ENCODE data around the gene NAGLU. TPM values are rescaled to one million over a fixed set of nuclear protein-coding genes. Genes with fewer than 3 reads are reported as not detected.
A peak's percentile ranks its signal among the peaks of the same experiment; 100 is the strongest.

Gene NAGLU
- total and polyA plus RNA-seq, 2 of the 13 experiments (the other 11 are each of a cell fraction or from before 2014, with no cell fraction given) = 28.2 to 40.1 TPM

DNA sequence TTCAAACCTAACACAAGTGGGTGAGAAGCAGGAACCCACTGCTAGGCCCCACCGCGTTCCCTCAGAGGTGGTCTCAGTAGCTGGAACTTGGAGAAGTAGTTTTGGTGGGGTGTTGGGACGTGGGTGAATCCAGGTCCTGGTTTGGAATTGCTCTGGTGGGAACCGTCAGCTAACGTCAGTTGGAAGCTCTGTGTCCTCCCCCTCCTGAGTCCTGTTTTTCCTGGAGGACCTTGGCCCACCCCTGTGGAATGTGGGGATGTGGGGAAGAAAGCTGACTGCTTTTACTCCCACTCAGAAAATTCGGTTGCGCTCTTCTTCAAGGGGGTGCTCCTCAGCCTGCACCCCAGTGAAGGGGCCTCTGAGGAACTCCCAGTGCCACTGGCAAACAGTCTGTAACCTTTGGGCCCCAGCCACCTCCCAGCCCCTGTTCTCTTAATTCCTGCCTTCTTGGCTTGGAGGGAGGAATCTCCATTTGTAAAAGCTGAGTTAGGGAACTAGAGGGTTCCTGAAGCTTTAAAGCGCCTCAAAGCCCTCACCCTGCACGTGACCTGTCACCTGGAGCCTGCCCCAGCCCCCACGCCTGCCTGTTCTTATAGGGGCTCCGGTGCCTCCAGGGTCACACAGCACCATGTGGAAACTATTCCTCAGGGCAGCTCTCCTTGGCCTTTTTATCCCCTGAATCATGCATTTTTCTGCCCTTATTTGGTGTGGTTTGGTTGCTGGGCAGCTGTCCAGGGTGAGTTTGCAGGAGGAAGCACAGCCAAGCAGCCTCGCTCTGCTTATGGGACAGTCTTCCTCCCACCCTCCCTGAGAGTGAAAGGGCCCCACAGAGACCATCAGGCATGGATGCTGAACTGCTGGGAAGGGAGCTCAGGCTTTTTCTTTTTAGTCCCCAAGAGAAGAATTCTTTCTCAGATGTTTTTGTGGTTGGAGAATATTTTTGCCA is 16.2 kb upstream of the NAGLU start (continued):
- TF ChIP-seq, protein P1, sequence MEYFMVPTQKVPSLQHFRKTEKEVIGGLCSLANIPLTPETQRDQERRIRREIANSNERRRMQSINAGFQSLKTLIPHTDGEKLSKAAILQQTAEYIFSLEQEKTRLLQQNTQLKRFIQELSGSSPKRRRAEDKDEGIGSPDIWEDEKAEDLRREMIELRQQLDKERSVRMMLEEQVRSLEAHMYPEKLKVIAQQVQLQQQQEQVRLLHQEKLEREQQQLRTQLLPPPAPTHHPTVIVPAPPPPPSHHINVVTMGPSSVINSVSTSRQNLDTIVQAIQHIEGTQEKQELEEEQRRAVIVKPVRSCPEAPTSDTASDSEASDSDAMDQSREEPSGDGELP (IDR thresholded peaks at IDR 0.05; ENCODE audit: borderline replicate concordance, low read depth) = peak; percentile 76; the same call in 1 of the 2 replicates
- TF ChIP-seq, protein P2, sequence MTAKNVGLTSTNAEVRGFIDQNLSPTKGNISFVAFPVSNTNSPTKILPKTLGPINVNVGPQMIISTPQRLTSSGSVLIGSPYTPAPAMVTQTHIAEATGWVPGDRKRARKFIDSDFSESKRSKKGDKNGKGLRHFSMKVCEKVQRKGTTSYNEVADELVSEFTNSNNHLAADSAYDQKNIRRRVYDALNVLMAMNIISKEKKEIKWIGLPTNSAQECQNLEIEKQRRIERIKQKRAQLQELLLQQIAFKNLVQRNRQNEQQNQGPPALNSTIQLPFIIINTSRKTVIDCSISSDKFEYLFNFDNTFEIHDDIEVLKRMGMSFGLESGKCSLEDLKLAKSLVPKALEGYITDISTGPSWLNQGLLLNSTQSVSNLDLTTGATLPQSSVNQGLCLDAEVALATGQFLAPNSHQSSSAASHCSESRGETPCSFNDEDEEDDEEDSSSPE (CRISPR knock-in tag; IDR thresholded peaks at IDR 0.05) = no peak
- TF ChIP-seq RARA (CRISPR knock-in tag; IDR thresholded peaks at IDR 0.05) (peak; percentile 31; the same call in 1 of the 2 replicates), ZNF547 (CRISPR knock-in tag; IDR thresholded peaks at IDR 0.05) (peak; percentile 19; the same call in 1 of the 2 replicates), U2AF1 (optimal IDR thresholded peaks at IDR 0.05; ENCODE audit: low read depth, low read length) (no peak), SSRP1 (CRISPR knock-in tag; IDR thresholded peaks at IDR 0.05) (peak; percentile 39; the same call in 1 of the 2 replicates), SAP130 (CRISPR knock-in tag; IDR thresholded peaks at IDR 0.05; ENCODE audit: low read depth) (peak; percentile 61; the same call in 1 of the 2 replicates), MIER3 (CRISPR knock-in tag; IDR thresholded peaks at IDR 0.05; ENCODE audit: borderline replicate concordance) (no peak), ZNF33B (CRISPR knock-in tag; IDR thresholded peaks at IDR 0.05) (no peak), DMAP1 (CRISPR knock-in tag; IDR thresholded peaks at IDR 0.05) (peak; percentile 0; the same call in 1 of the 2 replicates), THYN1 (CRISPR knock-in tag; IDR thresholded peaks at IDR 0.05; ENCODE audit: borderline replicate concordance, low read depth) (no peak), ZSCAN29 (CRISPR knock-in tag; conservative IDR thresholded peaks at IDR 0.05) (no peak), ZNF768 (CRISPR knock-in tag; IDR thresholded peaks at IDR 0.05) (peak; percentile 68), KDM2A (CRISPR knock-in tag; IDR thresholded peaks at IDR 0.05; ENCODE audit: borderline replicate concordance, low read depth) (0 out of 2 replicates have a peak, but pooled peaks have one; percentile 1), ESRRA (CRISPR knock-in tag; IDR thresholded peaks at IDR 0.05; ENCODE audit: low read depth) (no peak), HDAC6 (IDR thresholded peaks at IDR 0.05; ENCODE audit: low read depth, low read length) (no peak)
- TF ChIP-seq, protein P3, sequence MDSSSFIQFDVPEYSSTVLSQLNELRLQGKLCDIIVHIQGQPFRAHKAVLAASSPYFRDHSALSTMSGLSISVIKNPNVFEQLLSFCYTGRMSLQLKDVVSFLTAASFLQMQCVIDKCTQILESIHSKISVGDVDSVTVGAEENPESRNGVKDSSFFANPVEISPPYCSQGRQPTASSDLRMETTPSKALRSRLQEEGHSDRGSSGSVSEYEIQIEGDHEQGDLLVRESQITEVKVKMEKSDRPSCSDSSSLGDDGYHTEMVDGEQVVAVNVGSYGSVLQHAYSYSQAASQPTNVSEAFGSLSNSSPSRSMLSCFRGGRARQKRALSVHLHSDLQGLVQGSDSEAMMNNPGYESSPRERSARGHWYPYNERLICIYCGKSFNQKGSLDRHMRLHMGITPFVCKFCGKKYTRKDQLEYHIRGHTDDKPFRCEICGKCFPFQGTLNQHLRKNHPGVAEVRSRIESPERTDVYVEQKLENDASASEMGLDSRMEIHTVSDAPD (CRISPR knock-in tag; IDR thresholded peaks at IDR 0.05) = no peak
- TF ChIP-seq, protein P4, sequence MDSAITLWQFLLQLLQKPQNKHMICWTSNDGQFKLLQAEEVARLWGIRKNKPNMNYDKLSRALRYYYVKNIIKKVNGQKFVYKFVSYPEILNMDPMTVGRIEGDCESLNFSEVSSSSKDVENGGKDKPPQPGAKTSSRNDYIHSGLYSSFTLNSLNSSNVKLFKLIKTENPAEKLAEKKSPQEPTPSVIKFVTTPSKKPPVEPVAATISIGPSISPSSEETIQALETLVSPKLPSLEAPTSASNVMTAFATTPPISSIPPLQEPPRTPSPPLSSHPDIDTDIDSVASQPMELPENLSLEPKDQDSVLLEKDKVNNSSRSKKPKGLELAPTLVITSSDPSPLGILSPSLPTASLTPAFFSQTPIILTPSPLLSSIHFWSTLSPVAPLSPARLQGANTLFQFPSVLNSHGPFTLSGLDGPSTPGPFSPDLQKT (CRISPR knock-in tag; IDR thresholded peaks at IDR 0.05; ENCODE audit: borderline replicate concordance) = no peak
- TF ChIP-seq, protein P5, sequence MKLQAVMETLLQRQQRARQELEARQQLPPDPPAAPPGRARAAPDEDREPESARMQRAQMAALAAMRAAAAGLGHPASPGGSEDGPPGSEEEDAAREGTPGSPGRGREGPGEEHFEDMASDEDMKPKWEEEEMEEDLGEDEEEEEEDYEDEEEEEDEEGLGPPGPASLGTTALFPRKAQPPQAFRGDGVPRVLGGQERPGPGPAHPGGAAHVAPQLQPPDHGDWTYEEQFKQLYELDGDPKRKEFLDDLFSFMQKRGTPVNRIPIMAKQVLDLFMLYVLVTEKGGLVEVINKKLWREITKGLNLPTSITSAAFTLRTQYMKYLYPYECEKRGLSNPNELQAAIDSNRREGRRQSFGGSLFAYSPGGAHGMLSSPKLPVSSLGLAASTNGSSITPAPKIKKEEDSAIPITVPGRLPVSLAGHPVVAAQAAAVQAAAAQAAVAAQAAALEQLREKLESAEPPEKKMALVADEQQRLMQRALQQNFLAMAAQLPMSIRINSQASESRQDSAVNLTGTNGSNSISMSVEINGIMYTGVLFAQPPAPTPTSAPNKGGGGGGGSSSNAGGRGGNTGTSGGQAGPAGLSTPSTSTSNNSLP (IDR thresholded peaks at IDR 0.05; ENCODE audit: low read depth, low read length) = no peak
- TF ChIP-seq, protein P6, sequence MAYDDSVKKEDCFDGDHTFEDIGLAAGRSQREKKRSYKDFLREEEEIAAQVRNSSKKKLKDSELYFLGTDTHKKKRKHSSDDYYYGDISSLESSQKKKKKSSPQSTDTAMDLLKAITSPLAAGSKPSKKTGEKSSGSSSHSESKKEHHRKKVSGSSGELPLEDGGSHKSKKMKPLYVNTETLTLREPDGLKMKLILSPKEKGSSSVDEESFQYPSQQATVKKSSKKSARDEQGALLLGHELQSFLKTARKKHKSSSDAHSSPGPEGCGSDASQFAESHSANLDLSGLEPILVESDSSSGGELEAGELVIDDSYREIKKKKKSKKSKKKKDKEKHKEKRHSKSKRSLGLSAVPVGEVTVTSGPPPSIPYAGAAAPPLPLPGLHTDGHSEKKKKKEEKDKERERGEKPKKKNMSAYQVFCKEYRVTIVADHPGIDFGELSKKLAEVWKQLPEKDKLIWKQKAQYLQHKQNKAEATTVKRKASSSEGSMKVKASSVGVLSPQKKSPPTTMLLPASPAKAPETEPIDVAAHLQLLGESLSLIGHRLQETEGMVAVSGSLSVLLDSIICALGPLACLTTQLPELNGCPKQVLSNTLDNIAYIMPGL (CRISPR knock-in tag; IDR thresholded peaks at IDR 0.05; ENCODE audit: borderline replicate concordance in 1 of 2, low read depth in 1 of 2) = 0 out of 4 replicates have a peak, but pooled peaks of 1 of the 2 experiments have one; percentile 18

All from HepG2 (cell line).